ENCODE results near the gene CCR6. TPM values are rescaled to one million over a fixed set of nuclear protein-coding genes. Genes with fewer than 3 reads are reported as not detected.

The CCR6 gene
- total RNA-seq, 2 donors from 2014 or later: 0.49 to 0.53 TPM

DNA sequence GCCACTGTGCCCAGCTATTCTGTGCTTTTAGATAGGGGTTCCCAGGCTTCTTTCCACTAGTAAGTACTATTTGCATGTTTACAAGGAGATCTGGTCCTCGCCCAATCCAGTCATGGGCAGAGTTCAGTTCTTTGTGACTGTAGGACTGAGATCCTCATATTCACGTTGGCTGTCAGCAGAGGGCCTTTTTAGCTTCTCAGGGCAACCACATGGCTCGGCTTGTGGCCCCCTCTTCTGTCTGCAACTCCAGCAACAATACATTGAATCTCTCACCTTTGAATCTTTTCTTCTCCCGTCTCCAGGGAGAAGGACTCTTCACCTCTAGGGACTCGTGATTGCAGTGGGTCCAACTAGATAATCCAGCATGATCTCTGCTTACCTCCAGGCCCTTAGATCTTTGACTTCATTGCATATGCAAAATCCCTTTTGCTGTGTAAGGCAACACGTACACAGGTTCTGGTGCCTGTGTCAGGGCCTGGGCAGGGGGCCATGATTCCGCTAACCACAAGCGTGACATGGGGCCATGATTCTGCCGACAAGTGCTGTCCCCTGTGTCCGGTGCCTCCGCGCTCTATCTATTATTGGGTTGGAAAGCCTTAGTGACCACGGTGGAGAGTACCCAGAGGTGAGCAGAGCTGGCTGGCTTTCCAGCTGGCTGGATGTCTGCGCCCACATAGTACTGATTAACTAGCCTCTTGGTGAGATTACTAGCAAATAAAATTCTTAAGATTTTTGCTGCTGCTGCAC lies 5.1 kb downstream of the CCR6 start:
- Histone ChIP-seq H3K9ac (ENCODE audit: low read depth in 2 of 2, low read length in 2 of 2) (no peak overlapping the region), H3K9me3 (no peaks in the 10 kb centered on the region), H3K4me3 (no peak overlapping the region), H3K36me3 (no peaks in the 10 kb centered on the region), H3K27ac (no peak overlapping the region), H3K27me3 (no peaks in the 10 kb centered on the region), H3K4me1 (peaks cover 4% of the 10 kb centered on the region)
- intact Hi-C loops (cut with DNase I): no loop called here
- no peak for DNase-seq
- TF ChIP-seq CTCF (IDR thresholded peaks at IDR 0.05): no peak

- H3K9me3 ChIP-seq: no peaks in the 10 kb centered on the region
- no peaks in the 10 kb centered on the region for H3K36me3 ChIP-seq
- TF ChIP-seq CTCF (IDR thresholded peaks at IDR 0.05): no peak
- intact Hi-C loops (cut with DNase I): no loop called here
- H3K9ac ChIP-seq (ENCODE audit: low read depth in 2 of 2, low read length in 2 of 2): no peak overlapping the region
- no peak overlapping the region for H3K27ac ChIP-seq
- H3K4me1 ChIP-seq: no peaks in the 10 kb centered on the region
- H3K4me3 ChIP-seq: no peak overlapping the region
- no peak for DNase-seq
- H3K27me3 ChIP-seq: no peaks in the 10 kb centered on the region
Observed at GRCh38 chr6:167129159-167129558, 6.3 kb downstream of the CCR6 start.

- intact Hi-C loops (cut with DNase I): no loop called here
- Histone ChIP-seq H3K4me1 (no peaks in the 10 kb centered on the region), H3K9me3 (no peaks in the 10 kb centered on the region), H3K9ac (ENCODE audit: low read depth in 2 of 2, low read length in 2 of 2) (no peak overlapping the region), H3K27me3 (no peaks in the 10 kb centered on the region), H3K4me3 (no peak overlapping the region), H3K36me3 (no peaks in the 10 kb centered on the region), H3K27ac (no peak overlapping the region)
- no peak for TF ChIP-seq CTCF (IDR thresholded peaks at IDR 0.05)
- DNase-seq: no peak
Observed at GRCh38 chr6:167129562-167129961, 6.7 kb downstream of the CCR6 start.

DNA sequence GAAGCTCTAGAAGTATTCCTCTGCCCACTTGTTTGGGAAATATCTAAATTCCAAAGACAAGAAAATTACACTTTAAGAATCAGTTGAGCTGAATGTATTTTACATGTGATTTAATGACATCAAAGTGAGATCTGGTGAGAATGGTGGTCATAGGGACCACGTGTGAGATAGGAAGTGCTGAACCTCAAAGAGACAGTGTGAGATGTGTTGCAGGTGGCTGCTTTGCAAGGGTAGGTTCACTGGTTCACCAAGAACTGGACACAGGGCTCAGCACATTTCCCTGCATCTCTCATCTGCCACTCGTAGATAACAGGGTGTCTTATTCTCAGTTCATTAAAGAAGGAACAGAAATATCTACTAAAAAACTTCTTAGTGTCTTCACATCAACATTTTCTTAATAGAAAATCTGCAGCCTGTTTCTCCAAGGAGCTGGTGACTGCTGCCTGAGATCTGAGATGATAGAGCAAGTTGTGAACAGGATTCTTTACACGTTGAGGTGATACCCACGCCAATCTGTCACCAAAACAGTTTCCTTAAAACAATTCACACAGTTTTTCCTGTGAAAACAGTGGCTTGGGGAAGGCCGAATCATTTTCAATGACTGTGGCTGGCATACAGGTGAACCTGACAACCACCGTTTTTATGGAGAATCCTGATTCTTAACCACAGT lies 7.2 kb downstream of the CCR6 start:
- Histone ChIP-seq H3K9ac (ENCODE audit: low read depth in 2 of 2, low read length in 2 of 2) (no peak overlapping the region), H3K4me1 (no peaks in the 10 kb centered on the region), H3K27ac (no peak overlapping the region), H3K4me3 (no peak overlapping the region), H3K9me3 (no peaks in the 10 kb centered on the region), H3K36me3 (no peaks in the 10 kb centered on the region), H3K27me3 (no peaks in the 10 kb centered on the region)
- intact Hi-C loops (cut with DNase I): no loop called here
- DNase-seq: no peak
- no peak for TF ChIP-seq CTCF (IDR thresholded peaks at IDR 0.05)

DNA sequence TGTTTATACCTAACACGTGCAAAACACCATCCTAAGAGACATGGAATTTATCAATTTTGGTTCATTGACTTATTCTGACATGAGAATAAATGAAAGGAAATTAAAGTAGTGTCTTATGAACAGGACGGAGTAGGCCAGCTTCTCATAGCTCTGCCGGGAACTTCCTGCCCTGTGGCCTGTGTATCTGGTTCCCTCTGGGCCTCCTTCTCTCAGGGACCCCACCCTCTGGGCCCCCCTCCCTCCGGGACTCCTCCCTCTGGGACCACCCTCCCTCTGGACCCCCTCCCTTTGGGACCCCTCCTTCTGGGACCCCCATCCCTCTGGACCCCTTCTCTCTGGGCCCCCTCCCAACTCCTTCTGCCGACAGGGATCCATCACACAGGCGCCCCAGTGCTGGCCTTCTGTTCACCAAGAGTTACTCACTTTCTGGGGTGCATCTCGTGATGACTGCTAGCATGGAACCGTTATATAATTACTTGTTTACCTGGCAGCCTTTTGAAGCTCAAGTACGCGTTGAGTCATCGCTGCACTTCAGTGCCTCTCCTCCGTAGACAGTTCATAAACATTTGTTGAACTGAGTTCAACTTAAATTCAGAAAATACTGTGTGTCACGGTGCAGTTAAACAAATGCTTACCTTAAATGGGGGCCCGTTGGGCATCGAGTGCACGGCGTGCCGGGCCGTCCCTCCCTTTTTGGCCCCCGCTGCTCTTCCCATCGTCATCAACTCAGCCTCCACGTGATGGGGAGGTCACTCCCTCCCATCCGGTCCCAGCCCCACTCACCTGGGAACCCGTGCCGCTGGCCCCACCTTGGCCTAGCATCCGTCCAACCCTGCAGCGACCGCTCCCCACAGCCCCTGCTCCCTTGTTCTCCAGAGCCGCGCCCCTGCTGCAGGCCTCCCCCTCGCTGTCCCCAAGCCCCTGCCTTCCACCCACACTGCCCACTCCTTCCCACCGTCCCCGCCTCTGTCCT lies 8.1 kb downstream of the CCR6 start:
- H3K4me1 ChIP-seq: no peaks in the 10 kb centered on the region
- no peak overlapping the region for H3K27ac ChIP-seq
- H3K4me3 ChIP-seq: no peak overlapping the region
- intact Hi-C loops (cut with DNase I): no loop called here
- no peaks in the 10 kb centered on the region for H3K36me3 ChIP-seq
- H3K9me3 ChIP-seq: no peaks in the 10 kb centered on the region
- DNase-seq: no peak
- H3K9ac ChIP-seq (ENCODE audit: low read depth in 2 of 2, low read length in 2 of 2): no peak overlapping the region
- no peaks in the 10 kb centered on the region for H3K27me3 ChIP-seq
- TF ChIP-seq CTCF (IDR thresholded peaks at IDR 0.05): no peak
